ENCODE results near the gene PLK5.
"Not testable (repeated sequence)": the region's sequence is repeated elsewhere in the genome, so short reads cannot be mapped to it uniquely, and the experiment has no call there.

Gene PLK5

DNA sequence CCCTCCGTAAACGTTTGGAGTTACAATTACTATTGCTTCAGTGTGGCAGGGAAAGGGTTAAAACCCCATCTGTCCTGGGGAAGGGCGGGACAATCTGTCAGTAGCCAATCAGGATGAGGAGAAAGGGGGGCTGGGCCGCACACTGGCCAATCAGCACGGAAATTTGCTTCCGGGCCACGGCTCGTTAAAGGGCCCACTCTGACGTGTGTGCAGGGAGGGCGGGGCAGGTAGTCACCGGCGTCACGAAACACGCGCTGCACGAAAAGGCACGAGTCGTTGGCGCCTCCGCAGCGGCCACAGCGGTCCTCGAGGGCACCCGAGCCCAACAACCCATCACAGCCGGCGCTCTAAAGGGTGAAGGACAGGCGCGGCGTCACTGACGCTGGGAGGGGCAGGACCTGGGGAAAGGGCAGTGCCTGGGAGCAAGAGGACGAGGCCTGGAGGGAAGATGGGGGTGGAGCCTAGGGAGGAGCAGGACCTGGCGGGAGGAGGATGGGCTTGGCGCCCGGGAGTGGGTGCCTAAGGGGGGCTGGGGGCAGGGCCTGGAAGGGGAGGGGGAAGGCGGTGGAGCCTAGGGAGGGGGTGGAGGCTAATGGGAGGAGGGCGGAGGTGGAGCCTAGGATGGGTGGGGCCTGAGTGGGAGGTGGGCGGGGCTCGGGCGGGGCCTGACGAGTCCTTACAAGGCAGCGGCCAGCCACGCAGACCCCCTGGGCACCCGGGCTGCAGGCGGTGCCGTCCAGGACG is 15.9 kb upstream of the PLK5 start:
- in situ Hi-C loops (cut with MboI; ENCODE audit: low sequenced_read_pairs) = no loop called here

GRCh38 chr19:1508507-1508856 is 15.4 kb upstream of the PLK5 start:
- in situ Hi-C loops (cut with MboI; ENCODE audit: low sequenced_read_pairs) = no loop called here

- in situ Hi-C loops (cut with MboI; ENCODE audit: low sequenced_read_pairs) = no loop called here
Measured at GRCh38 chr19:1509602-1510441, 14.1 kb upstream of the PLK5 start.

GRCh38 chr19:1510442-1510806 is 13.5 kb upstream of the PLK5 start:
- in situ Hi-C loops (cut with MboI; ENCODE audit: low sequenced_read_pairs) = no loop called here

- in situ Hi-C loops (cut with MboI; ENCODE audit: low sequenced_read_pairs) = no loop called here
Measured at GRCh38 chr19:1510807-1511206, 13.1 kb upstream of the PLK5 start.

DNA sequence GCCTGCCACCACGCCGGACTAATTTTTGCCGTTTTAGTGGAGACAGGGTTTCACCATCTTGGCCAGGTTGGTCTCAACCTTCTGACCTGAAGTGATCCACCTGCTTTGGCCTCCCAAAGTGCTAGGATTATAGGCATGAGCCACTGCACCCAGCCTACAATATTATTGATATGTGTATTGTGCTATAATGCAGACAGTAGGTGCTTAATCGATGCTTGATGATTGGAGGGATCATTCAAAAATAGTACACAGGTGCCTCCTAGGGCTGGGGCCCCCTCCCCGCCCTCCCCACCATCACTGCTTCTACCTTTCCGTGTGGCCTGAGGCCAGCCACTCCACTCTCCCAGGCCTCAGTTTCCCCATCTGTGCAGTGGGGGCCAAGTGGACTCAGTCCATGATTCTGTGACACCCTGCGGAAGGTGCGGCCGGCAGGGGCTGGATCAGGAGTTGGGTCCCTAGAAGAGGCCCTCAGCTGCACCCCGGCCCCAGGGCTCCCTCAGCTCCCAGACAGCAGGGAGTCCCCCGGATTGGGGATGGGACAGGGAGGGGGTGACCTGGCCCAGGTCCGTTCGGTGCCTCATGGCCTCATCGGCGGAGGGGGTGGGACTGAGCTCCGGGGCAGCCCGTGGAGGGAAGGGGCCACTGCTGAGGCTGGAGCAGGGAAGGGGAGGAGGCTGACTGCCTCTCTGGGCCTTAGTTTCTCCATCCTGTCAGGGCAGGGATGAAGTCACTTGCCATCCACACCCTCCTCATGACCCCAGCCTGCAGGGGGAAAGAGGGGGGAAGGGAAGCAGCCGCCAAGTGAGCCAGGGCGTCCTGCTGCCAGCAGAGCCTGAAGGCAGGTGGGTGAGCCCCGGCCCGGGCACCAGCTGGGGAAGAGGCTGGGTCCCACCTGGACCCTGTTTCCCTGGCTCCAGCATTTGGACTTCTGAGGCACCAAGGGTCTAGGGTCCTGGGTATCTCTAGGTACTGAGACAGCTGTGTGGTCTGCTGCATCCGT is 12.3 kb upstream of the PLK5 start:
- in situ Hi-C loops (cut with MboI; ENCODE audit: low sequenced_read_pairs) = no loop called here

- in situ Hi-C loops (cut with MboI; ENCODE audit: low sequenced_read_pairs) = no loop called here
Measured at GRCh38 chr19:1512671-1513498, 11.0 kb upstream of the PLK5 start, which contains the start of gene ADAMTSL5. TSS of gene ADAMTSL5 (minus strand) at chr19:1513019. CDS start at chr19:1510943, 2,076 bp downstream.

- in situ Hi-C loops (cut with MboI; ENCODE audit: low sequenced_read_pairs) = no loop called here
Measured at GRCh38 chr19:1513499-1514294, 10.2 kb upstream of the PLK5 start.

DNA sequence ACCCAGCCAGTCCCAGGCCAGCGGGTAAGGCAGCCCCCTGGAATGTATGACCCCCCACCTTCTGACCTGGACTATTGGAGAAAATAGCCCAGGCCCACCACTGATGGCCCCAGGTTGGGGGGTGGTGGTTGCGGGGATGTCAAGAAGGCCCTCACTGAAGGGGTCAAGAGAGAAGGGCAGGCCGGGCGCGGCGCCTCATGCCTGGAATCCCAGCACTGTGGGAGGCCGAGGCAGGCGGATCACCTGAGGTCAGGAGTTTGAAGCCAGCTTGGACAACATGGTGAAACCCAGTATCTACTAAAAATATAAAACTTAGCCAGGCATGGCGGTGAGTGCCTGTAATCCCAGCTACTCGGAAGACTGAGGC is 9.6 kb upstream of the PLK5 start:
- in situ Hi-C loops (cut with MboI; ENCODE audit: low sequenced_read_pairs) = no loop called here

DNA sequence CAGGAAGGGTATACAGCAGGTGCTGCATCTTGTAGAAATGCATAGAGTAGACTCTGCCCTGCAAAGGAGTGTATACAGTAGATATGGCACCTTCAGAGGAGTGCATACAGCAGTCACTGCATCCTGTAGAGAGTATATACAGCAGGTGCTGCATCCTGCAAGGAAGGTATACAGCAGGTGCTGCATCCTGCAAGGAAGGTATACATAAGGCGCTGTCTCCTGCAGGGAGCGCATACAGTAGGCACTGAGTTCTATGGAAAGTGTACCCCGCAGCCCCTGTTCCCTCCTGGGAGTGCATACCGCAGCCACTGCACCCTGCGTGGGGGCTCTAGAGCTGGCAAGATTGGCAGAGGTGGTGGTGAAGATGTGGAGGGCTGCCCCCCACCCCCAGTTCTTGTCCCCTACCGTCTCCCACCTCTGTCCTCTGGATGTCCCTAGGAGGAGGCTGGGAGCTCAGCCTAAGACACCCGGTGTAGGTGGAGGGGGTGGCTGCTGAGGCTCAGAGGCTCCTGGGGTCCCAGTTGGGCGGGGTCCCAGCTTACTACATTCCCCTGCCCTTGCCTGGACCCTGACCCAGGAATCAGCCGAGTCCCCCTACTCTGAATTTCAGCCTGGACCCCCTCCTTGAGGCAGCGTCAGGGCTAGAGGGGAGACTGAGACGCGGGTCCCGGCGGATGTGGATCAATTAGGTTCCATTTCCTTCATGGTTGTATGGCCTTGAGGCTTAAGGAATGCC is 8.7 kb upstream of the PLK5 start:
- in situ Hi-C loops (cut with MboI; ENCODE audit: low sequenced_read_pairs) = no loop called here

- in situ Hi-C loops (cut with MboI; ENCODE audit: low sequenced_read_pairs) = no loop called here
Measured at GRCh38 chr19:1516395-1516753, 7.5 kb upstream of the PLK5 start.

DNA sequence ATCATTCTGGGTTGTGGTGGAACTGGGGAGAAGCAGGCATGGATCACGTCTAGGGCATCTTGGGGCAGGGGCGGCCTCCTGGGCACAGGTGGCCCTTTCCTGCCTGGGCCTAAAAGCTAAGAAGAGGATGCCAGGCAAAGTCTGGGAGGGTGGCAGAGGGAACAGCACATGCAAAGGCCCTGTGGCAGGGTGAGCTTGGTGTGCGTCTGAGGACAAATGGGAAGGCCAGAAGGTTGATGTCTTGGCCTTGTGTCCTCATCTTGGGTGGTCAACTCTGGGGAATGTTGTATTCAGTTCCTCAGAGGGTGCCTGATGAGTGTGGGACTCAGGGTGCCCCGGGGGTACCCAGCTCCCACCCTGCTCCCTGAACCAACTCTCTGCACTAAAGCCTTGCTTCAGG is 5.4 kb upstream of the PLK5 start:
- in situ Hi-C loops (cut with MboI; ENCODE audit: low sequenced_read_pairs) = no loop called here

- in situ Hi-C loops (cut with MboI; ENCODE audit: low sequenced_read_pairs) = not testable (repeated sequence)
Measured at GRCh38 chr19:1519802-1520201, 4.1 kb upstream of the PLK5 start.

- in situ Hi-C loops (cut with MboI; ENCODE audit: low sequenced_read_pairs) = no loop called here
Measured at GRCh38 chr19:1520203-1520780, 3.6 kb upstream of the PLK5 start.

- in situ Hi-C loops (cut with MboI; ENCODE audit: low sequenced_read_pairs) = no loop called here
Measured at GRCh38 chr19:1521636-1522035, 2.2 kb upstream of the PLK5 start.

GRCh38 chr19:1522061-1522460 is 1.8 kb upstream of the PLK5 start:
- in situ Hi-C loops (cut with MboI; ENCODE audit: low sequenced_read_pairs) = no loop called here

GRCh38 chr19:1522838-1523237 is 1.0 kb upstream of the PLK5 start:
- in situ Hi-C loops (cut with MboI; ENCODE audit: low sequenced_read_pairs) = no loop called here

DNA sequence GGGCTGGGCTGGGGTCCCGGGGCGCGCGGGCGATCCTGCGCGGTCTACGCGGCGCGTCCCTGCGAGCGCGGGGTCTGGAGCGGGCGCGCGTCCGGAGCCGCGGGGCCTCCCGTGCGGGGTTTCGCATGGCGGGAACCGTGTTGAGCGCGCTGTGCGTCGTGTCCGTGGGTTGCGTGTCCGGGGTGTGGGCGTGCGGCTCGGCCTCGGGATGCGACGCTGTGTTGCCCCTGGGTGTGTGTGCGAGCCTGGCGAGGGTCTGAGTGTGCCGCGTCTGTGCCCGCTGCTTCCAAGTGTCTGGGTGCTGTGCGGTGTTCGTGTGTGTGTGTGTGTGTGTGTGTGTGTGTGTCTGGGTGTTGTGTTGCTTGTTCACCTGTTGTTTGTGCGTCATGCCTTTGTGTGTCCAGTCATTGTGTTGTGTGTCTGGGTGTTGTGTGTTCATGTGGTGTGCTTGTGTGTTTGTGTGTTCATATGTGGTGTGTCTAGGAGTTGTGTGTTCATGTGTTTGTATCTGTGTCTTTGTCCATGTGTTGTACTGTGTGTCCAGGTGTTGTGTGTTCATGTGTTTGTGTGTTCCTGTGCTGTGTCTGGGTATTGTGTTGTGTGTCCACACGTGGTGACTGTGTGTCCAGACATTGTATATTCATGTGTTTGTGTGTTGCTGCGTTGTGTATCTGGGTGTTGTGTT is 552 bp downstream of the PLK5 start:
- in situ Hi-C loops (cut with MboI; ENCODE audit: low sequenced_read_pairs) = no loop called here

Measured in HL-60/S4 (cell line).